ENCODE data around the gene DNAJC25.

The DNAJC25 gene

GRCh38 chr9:111631214-111631971 lies at the start of gene DNAJC25:
Gene DNAJC25 (plus strand): TSS chr9:111631334. CDS start chr9:111631408, 74 bp downstream.
- Histone ChIP-seq H3K4me1 (ENCODE audit: low read depth, poor library complexity, severe bottlenecking) (peaks cover 15% of the 10 kb centered on the region), H3K4me2 (peak within 1 kb of the TSS; percentile 88), H2AFZ (ENCODE audit: low read depth) (peak within 1 kb of the TSS; percentile 85), H4K20me1 (ENCODE audit: insufficient read depth) (no peaks in the 10 kb centered on the region), H3K36me3 (ENCODE audit: insufficient read depth) (no peaks in the 10 kb centered on the region), H3K27me3 (ENCODE audit: insufficient read depth, low read depth) (no peaks in the 10 kb centered on the region), H3K27ac (peak within 1 kb of the TSS; percentile 67), H3K9ac (peak within 1 kb of the TSS; percentile 85), H3K4me3 (IDR thresholded peaks at IDR 0.05; ENCODE audit: insufficient read depth, low read depth, low read length) (no peak within 1 kb of the TSS), H3K79me2 (ENCODE audit: insufficient read depth, low read depth) (peaks cover 47% of the 10 kb centered on the region)
- TF ChIP-seq CTCF (conservative IDR thresholded peaks at IDR 0.05; ENCODE audit: low read depth, low read length) = no peak

GRCh38 chr9:111582888-111583287 lies 48.2 kb upstream of the DNAJC25 start:
- H3K79me2 ChIP-seq (ENCODE audit: insufficient read depth, low read depth) = no peaks in the 10 kb centered on the region
- no peak overlapping the region for H3K27ac ChIP-seq
- no peak overlapping the region for H3K4me2 ChIP-seq
- H3K4me1 ChIP-seq (ENCODE audit: low read depth, poor library complexity, severe bottlenecking) = no peaks in the 10 kb centered on the region
- H4K20me1 ChIP-seq (ENCODE audit: insufficient read depth) = no peaks in the 10 kb centered on the region
- no peaks in the 10 kb centered on the region for H3K36me3 ChIP-seq (ENCODE audit: insufficient read depth)
- no peak overlapping the region for H3K9ac ChIP-seq
- no peak overlapping the region for H3K4me3 ChIP-seq (IDR thresholded peaks at IDR 0.05; ENCODE audit: insufficient read depth, low read depth, low read length)
- H2AFZ ChIP-seq (ENCODE audit: low read depth) = no peak overlapping the region
- H3K27me3 ChIP-seq (ENCODE audit: insufficient read depth, low read depth) = no peaks in the 10 kb centered on the region
- no peak for TF ChIP-seq CTCF (conservative IDR thresholded peaks at IDR 0.05; ENCODE audit: low read depth, low read length)

GRCh38 chr9:111586378-111586777 lies 44.8 kb upstream of the DNAJC25 start:
- Histone ChIP-seq H3K4me2 (no peak overlapping the region), H3K27me3 (ENCODE audit: insufficient read depth, low read depth) (no peaks in the 10 kb centered on the region), H3K4me3 (IDR thresholded peaks at IDR 0.05; ENCODE audit: insufficient read depth, low read depth, low read length) (no peak overlapping the region), H3K9ac (no peak overlapping the region), H3K36me3 (ENCODE audit: insufficient read depth) (no peaks in the 10 kb centered on the region), H3K79me2 (ENCODE audit: insufficient read depth, low read depth) (no peaks in the 10 kb centered on the region), H3K4me1 (ENCODE audit: low read depth, poor library complexity, severe bottlenecking) (no peaks in the 10 kb centered on the region), H2AFZ (ENCODE audit: low read depth) (no peak overlapping the region), H4K20me1 (ENCODE audit: insufficient read depth) (no peaks in the 10 kb centered on the region), H3K27ac (no peak overlapping the region)
- TF ChIP-seq CTCF (conservative IDR thresholded peaks at IDR 0.05; ENCODE audit: low read depth, low read length) = no peak

GRCh38 chr9:111588846-111589245 lies 42.3 kb upstream of the DNAJC25 start:
- Histone ChIP-seq H3K27me3 (ENCODE audit: insufficient read depth, low read depth) (no peaks in the 10 kb centered on the region), H3K9ac (no peak overlapping the region), H3K4me1 (ENCODE audit: low read depth, poor library complexity, severe bottlenecking) (no peaks in the 10 kb centered on the region), H2AFZ (ENCODE audit: low read depth) (no peak overlapping the region), H3K79me2 (ENCODE audit: insufficient read depth, low read depth) (no peaks in the 10 kb centered on the region), H3K36me3 (ENCODE audit: insufficient read depth) (no peaks in the 10 kb centered on the region), H4K20me1 (ENCODE audit: insufficient read depth) (no peaks in the 10 kb centered on the region), H3K4me2 (no peak overlapping the region), H3K27ac (no peak overlapping the region), H3K4me3 (IDR thresholded peaks at IDR 0.05; ENCODE audit: insufficient read depth, low read depth, low read length) (no peak overlapping the region)
- TF ChIP-seq CTCF (conservative IDR thresholded peaks at IDR 0.05; ENCODE audit: low read depth, low read length) = no peak
